ENCODE data around the gene CYB5R4.

Gene CYB5R4

DNA sequence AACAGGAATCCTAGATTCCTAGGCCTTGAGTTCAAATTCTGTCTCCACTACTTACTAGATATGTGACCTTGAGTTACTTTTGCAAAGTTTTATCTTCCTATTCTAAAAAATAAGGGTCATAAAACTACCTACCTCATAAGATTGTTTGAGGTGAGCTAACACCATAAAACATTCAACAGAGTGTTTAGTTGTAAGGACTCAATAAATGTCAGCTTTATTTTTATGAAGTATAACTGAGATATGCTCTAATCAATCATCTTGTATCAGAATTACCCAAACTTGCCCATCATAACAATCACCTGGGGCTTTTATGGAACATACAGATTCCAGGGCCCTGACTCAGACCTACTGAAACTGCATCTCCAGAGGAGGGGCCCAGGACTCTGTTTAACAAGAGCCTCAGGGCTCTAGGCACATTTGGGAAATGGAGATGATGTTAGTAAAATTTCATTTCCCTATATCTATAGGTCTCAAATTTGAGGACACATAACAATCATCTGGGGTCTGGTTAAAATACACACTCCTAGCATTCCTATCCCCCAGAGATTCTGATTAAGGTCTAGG lies 138.6 kb downstream of the CYB5R4 start:
- no peak for DNase-seq

DNA sequence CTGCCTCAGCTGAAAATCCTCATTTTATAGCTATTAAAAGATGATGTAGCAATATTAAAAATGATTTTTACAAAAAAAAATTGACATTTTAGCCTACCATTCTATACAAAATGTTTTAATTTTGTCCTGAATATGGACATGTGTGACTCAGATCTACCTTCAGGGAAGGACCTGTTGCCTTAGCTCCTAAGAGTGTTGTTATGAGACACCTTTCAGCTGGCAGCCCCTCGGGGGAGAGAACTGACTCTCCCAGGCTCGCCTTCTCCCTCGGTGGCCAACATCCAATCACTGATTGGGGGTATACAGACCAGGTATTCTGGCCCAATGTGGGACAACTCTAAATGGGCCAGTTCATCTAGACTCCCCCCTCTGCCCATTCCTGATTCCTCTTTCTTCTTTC lies 141.6 kb downstream of the CYB5R4 start:
- no peak for DNase-seq

DNA sequence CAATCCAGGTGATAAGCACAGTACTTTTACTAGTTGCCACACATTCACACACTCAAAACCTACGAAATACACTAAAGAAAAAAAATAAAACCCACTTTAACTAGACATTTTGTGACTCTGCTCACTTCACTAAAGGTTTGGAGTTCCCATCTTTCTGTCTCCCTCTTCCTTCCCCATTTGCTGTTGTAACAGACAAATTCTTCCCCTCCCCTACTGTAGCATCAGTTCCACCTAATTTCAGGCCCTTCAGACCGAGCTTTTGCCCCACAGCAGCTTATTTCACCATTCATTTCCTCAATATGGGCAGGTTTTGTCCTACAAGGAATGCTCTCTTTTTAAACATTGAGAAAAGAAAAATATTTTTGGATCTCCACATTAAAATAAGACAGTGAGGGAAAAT lies 142.7 kb downstream of the CYB5R4 start:
- no peak for DNase-seq

DNA sequence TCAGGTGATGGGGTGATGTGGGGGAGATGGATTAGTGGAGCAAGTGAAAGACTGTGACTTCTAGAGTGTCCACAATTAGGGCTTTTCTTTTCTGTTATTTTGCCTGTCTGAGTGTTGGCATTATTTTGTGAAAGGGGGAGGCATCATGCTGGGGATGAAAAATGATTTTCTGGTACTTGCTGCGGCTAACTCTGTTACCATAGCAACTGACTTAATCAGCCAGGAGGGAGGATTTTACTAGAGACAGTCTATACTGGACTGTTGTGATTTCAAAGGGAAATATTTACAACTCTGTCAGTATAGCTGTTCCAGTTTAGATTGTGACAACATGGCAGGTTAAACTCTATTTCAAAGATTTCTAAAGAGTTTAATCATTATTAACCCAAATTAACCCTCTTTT lies 143.6 kb downstream of the CYB5R4 start:
- DNase-seq = no peak

DNA sequence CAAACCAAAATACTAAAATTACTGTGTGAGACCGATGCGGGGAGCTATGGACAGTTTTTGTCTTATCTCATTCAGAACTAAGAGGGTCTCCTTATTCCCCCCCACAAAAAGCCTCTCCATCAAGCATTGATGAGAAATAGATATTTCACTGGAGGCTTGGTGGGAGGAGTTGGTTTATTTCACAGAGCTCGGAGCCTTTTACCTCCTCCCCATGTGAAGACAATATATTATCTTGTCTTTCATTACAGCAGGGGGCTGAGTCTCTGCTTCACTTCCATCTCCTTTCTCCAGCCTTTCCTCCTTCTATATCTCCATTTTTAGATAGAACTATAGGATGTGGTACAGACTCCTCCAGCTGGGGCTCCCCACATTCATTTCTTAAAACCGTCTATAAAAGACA lies 144.2 kb downstream of the CYB5R4 start:
- DNase-seq = no peak

DNA sequence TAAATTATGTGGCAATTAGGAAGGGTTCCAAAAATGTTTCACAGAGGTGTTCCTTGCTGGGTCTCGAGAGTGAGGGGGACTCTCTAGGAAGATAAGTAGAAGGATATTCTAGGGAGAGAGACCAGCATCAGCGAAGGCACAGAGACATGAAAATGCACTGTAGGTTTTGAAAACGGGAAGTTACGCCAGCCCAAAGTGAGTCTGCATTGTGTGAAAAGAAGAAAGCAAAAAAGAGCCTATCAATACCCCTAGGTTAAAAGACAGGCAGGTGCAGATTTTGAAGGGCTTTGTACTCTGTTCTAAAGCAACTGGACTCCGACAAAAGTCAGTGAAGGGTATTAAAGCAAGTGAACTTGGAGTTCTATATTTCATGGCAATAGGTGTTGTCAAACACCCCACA lies 148.4 kb downstream of the CYB5R4 start:
- no peak for DNase-seq

DNA sequence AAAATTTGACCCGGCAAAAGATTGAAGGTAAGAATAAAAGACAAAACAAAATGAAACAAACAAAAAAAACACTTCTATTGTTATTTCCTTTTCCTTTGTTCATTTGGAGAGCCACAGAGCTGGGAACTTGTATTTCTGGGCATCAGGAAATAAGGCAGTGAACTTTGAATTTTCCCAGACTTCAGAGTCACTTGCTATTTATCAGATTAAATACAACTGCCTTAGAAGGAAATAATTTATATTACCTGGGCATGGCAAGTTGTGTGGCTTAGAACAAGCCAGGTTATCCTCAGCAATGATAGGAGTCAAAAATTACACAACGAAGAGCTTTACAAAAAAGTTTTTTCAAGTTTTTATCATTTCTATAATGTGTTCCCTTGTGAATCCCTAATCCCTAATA lies 153.9 kb downstream of the CYB5R4 start:
- DNase-seq = no peak

DNA sequence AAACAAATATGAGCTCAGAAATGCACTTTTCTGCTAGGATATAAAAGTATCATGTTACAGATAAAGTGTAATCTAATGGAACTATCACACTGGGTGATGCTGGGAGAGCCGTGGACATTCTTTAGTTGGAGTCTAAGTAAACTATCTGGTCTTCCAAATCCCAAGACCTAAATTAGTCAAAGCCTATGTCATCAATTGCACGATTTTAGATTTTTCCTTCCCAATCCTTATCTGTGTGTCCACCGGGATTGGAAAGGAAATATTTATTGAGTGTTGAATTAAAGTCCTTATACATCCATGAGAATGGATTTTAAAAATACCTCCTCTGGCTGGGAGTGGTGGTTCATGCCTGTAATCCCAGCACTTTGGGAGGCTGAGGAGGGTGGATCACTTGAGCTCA lies 154.4 kb downstream of the CYB5R4 start:
- DNase-seq = no peak

DNA sequence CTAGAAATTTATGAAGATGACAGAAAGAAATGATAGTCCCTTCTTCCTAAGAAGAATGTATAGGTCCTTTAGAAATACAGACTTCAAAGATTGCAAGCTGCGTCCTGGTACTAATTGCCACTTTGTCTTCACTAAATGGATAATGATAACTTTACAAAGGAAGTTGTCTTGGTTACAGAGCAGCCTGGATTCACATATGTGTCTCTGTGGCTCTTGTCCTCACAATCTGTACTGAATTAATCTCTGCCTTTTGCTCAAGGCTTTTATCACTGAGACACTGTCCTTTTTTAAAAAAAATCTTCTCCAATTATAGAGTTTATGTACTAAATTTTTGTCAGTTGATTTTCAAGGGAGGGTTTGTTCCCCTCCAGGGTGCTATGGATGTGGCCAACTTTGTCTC lies 156.5 kb downstream of the CYB5R4 start:
- DNase-seq = no peak
